Panc1 (cell line): Measurements from ENCODE around the gene JAM2. TPM values are rescaled to one million over a fixed set of nuclear protein-coding genes. Genes with fewer than 3 reads are reported as not detected.

ENCODE experiments used
- ATAC-seq: fragments of 200-7000 bp; cut with Tn5 transposase; 2 replicates; pipeline ENCODE4 v1.9.1; 2020; ENCODE audit warnings: mild to moderate bottlenecking, moderate library complexity
- BruUV-seq: library from RNA; stranded (reverse); fragments of 400-500 nt; replicated peaks from 2 replicates; lab custom pipeline; 2021; lab: Mats Ljungman, UMichigan
- CTCF ChIA-PET: fragments of 300-600 bp; sonication (Branson Sonifier 250); formaldehyde crosslinking; loops from one replicate; lab custom pipeline; 2022; ENCODE audit warnings: antibody characterized with exemption; lab: Charles Lee
- POLR2A ChIA-PET: fragments of 300-600 bp; sonication (Branson Sonifier 250); formaldehyde crosslinking; loops from one replicate; lab custom pipeline; 2022; ENCODE audit warnings: antibody characterized with exemption; lab: Charles Lee
- DNase-seq: peaks from one replicate; pipeline ENCODE4 v3.0.0-alpha.2; 2010; ENCODE audit warnings: low read depth, low spot score
- H3K27ac ChIP-seq: 2 replicates; pipeline ENCODE4 v1.5.1; 2011; ENCODE audit warnings: mild to moderate bottlenecking, low read length, inconsistent platforms
- H3K27me3 ChIP-seq: fragments of 200-500 bp; sonication (Bioruptor generic); 2 replicates; pipeline ENCODE4 v1.6.0; 2014; ENCODE audit warnings: low read length, inconsistent platforms; ENCODE audit not compliant: control insufficient read depth, insufficient read depth
- H3K36me3 ChIP-seq: fragments of 200-500 bp; sonication (Bioruptor generic); 2 replicates; pipeline ENCODE4 v1.5.1; 2014; ENCODE audit warnings: inconsistent platforms, mild to moderate bottlenecking, low read length, moderate library complexity; ENCODE audit not compliant: control insufficient read depth, insufficient read depth
- H3K4me1 ChIP-seq: 2 replicates; pipeline ENCODE4 v1.5.1; 2011; ENCODE audit warnings: inconsistent platforms, mild to moderate bottlenecking, low read length, moderate library complexity; ENCODE audit not compliant: control insufficient read depth, insufficient read depth
- H3K4me3 ChIP-seq, 2 experiments: 2 replicates each; pipeline ENCODE4 v1.5.1; 2011 to 2012; ENCODE audit warnings: low read depth in 2 of 2, low read length in 2 of 2, mild to moderate bottlenecking in 2 of 2, inconsistent platforms in 1 of 2, moderate library complexity in 1 of 2
- H3K9me3 ChIP-seq: fragments of 200-500 bp; sonication (Bioruptor generic); 2 replicates; pipeline ENCODE4 v1.5.1; 2014; ENCODE audit warnings: low read depth, mild to moderate bottlenecking, inconsistent platforms, low read length, moderate library complexity; ENCODE audit not compliant: control insufficient read depth, insufficient read depth
- CTCF ChIP-seq: fragments of 450-650 bp; IDR thresholded peaks from 2 replicates; pipeline ENCODE4 v1.5.1; 2017; ENCODE audit warnings: mild to moderate bottlenecking
- POLR2AphosphoS5 ChIP-seq: IDR thresholded peaks from 2 replicates; pipeline ENCODE4 v1.6.1; 2012; ENCODE audit warnings: mild to moderate bottlenecking, low read depth, low read length, moderate library complexity
- REST ChIP-seq, 2 experiments: IDR thresholded peaks; 2 replicates each; pipeline ENCODE4 v1.6.1; 2011 to 2012; ENCODE audit warnings: low read depth in 2 of 2, control low read depth in 1 of 2, low read length in 1 of 2, mild to moderate bottlenecking in 1 of 2, moderate library complexity in 1 of 2; ENCODE audit not compliant: insufficient read depth in 1 of 2
- SIN3A ChIP-seq: IDR thresholded peaks from 2 replicates; pipeline ENCODE4 v1.6.1; 2012; ENCODE audit warnings: low read depth, mild to moderate bottlenecking, low read length, moderate library complexity, borderline replicate concordance; ENCODE audit not compliant: insufficient read depth
- TCF7L2 ChIP-seq: IDR thresholded peaks from 2 replicates; pipeline ENCODE4 v1.6.1; 2011; ENCODE audit warnings: mild to moderate bottlenecking, low read depth, low read length, inconsistent platforms
- in situ Hi-C: cut with HindIII; loops from 2 replicates; pipeline ENCODE4 v1.10.0; 2016; ENCODE audit warnings: low sequenced_read_pairs, low pct_unique_long_range_greater_than_20kb
- intact Hi-C: fragments of 100-400 bp; cut with micrococcal nuclease; formaldehyde crosslinking; loops from one replicate; pipeline ENCODE4 v1.10.0; 2022; ENCODE audit not compliant: unreplicated experiment
- total RNA-seq: library from RNA; stranded (reverse); gene quantifications from one replicate; pipeline ENCODE4 v1.2.1, GENCODE V29; 2021; ENCODE audit not compliant: unreplicated experiment

Gene JAM2
- total RNA-seq, 1 experiment from 2014 or later, result 0.21 TPM

- no peaks in the 10 kb centered on the region for H3K4me1 ChIP-seq
- no peaks in the 10 kb centered on the region for H3K9me3 ChIP-seq
- intact Hi-C loops, result no loop called here
- H3K27me3 ChIP-seq, result no peaks in the 10 kb centered on the region
- ATAC-seq (no peak), DNase-seq (no peak)
- ChIA-PET CTCF (interaction anchor here (0.6 kb wide), 1 partner anchor 1458 kb away, joined by 5 read pairs; no protein-coding TSS in a partner anchor), POLR2A (no interaction called here)
- in situ Hi-C loops, result no loop called here
- no peak overlapping the region for H3K4me3 ChIP-seq
- BruUV-seq, result no TSS peak
- H3K36me3 ChIP-seq, result no peaks in the 10 kb centered on the region
- H3K27ac ChIP-seq, result no peak overlapping the region
- no peak for TF ChIP-seq REST (IDR thresholded peaks at IDR 0.05; ENCODE audit: insufficient read depth in 1 of 2, low read depth in 2 of 2, low read length in 1 of 2)
- no peak for TF ChIP-seq TCF7L2
- TF ChIP-seq POLR2AphosphoS5, result no peak
- TF ChIP-seq SIN3A, result no peak
- no peak for TF ChIP-seq CTCF
These were observed 21.2 kb downstream of the JAM2 start for GRCh38 chr21:25660233-25660632.

GRCh38 chr21:25664491-25664931 is 25.5 kb downstream of the JAM2 start:
- no peaks in the 10 kb centered on the region for H3K9me3 ChIP-seq
- in situ Hi-C loops, result no loop called here
- H3K4me3 ChIP-seq, result no peak overlapping the region
- CTCF ChIA-PET, result no interaction called here
- peaks cover 3% of the 10 kb centered on the region; the same call in 1 of the 2 replicates for H3K27me3 ChIP-seq
- ATAC-seq, result no peak
- no peak for TF ChIP-seq POLR2AphosphoS5
- DNase-seq, result no peak
- POLR2A ChIA-PET, result no interaction called here
- H3K36me3 ChIP-seq, result no peaks in the 10 kb centered on the region
- H3K27ac ChIP-seq, result no peak overlapping the region
- BruUV-seq, result no TSS peak
- no peaks in the 10 kb centered on the region for H3K4me1 ChIP-seq
- intact Hi-C loops, result no loop called here

- in situ Hi-C loops, result no loop called here
- POLR2A ChIA-PET, result no interaction called here
- CTCF ChIA-PET, result no interaction called here
These were observed 31.7 kb downstream of the JAM2 start for GRCh38 chr21:25670726-25671125.

More at GRCh38 chr21:25670726-25671125, 31.7 kb downstream of the JAM2 start:
- H3K36me3 ChIP-seq, result no peaks in the 10 kb centered on the region
- H3K4me1 ChIP-seq, result no peaks in the 10 kb centered on the region
- DNase-seq, result no peak
- no TSS peak for BruUV-seq
- H3K4me3 ChIP-seq, result no peak overlapping the region
- H3K9me3 ChIP-seq, result no peaks in the 10 kb centered on the region
- H3K27me3 ChIP-seq, result peaks cover 3% of the 10 kb centered on the region; the same call in 1 of the 2 replicates
- H3K27ac ChIP-seq, result no peak overlapping the region
- TF ChIP-seq SIN3A, result no peak
- no peak for TF ChIP-seq TCF7L2
- no peak for TF ChIP-seq REST (IDR thresholded peaks at IDR 0.05; ENCODE audit: insufficient read depth in 1 of 2, low read depth in 2 of 2, low read length in 1 of 2)
- no peak for TF ChIP-seq POLR2AphosphoS5
- no peak for TF ChIP-seq CTCF
- ATAC-seq, result no peak
- intact Hi-C loops, result no loop called here
